Breast epithelium (tissue), 4 donors: ENCODE results near the gene TPD52L1. TPM values are rescaled to one million over a fixed set of nuclear protein-coding genes. Genes with fewer than 3 reads are reported as not detected.

Source experiments
- DNase-seq, 2 donors: peaks; one replicate each; pipeline ENCODE4 v3.0.0-alpha.2; 2019; ENCODE audit warnings: low spot score in 2 of 2
- H3K27ac ChIP-seq, 2 donors: fragments of 200-600 bp; sonication (generic) in 1 of 2; one replicate each; pipeline ENCODE4 v1.5.1; 2016 to 2019; ENCODE audit warnings: mild to moderate bottlenecking in 1 of 2
- H3K27me3 ChIP-seq, 2 donors: fragments of 200-600 bp; sonication (generic) in 1 of 2; one replicate each; pipeline versions ENCODE4 v1.5.1 to v1.6.0; 2017 to 2019; ENCODE audit warnings: control low read depth in 1 of 2, mild to moderate bottlenecking in 1 of 2
- H3K36me3 ChIP-seq: fragments of 200-600 bp; one replicate; pipeline ENCODE4 v1.5.1; 2019
- H3K4me1 ChIP-seq, 2 donors: fragments of 200-600 bp; sonication (generic); one replicate each; pipeline ENCODE4 v1.5.1; 2016 to 2019; ENCODE audit warnings: control low read depth in 1 of 2
- H3K4me3 ChIP-seq, 3 donors: fragments of 200-600 bp; sonication (generic); 1 replicate in 2 of 3; 2 replicates in 1 of 3; pipeline ENCODE4 v1.5.1; 2016 to 2019; ENCODE audit warnings: mild to moderate bottlenecking in 3 of 3, moderate library complexity in 2 of 3
- H3K9me3 ChIP-seq, 2 donors: fragments of 200-600 bp; sonication (generic) in 1 of 2; one replicate each; pipeline ENCODE4 v1.5.1; 2016 to 2019; ENCODE audit warnings: control low read depth in 1 of 2
- POLR2A ChIP-seq: fragments of 450-650 bp; IDR thresholded peaks from one replicate; pipeline ENCODE4 v1.6.1; 2016; ENCODE audit warnings: antibody characterized with exemption, mild to moderate bottlenecking, moderate library complexity
- POLR2AphosphoS5 ChIP-seq, 3 donors: sonication (generic); formaldehyde crosslinking; IDR thresholded peaks; one replicate each; pipeline ENCODE4 v1.6.1; 2017; ENCODE audit warnings: antibody characterized with exemption in 3 of 3
- intact Hi-C: fragments of 100-400 bp; cut with DNase I; formaldehyde crosslinking; loops from one replicate; pipeline ENCODE4 v1.15.1; 2023; ENCODE audit warnings: low total_unique reads
- total RNA-seq, 3 donors: library from RNA; depleted of rRNA; stranded (reverse); fragments of >200 nt; gene quantifications; one replicate each; pipeline ENCODE4 v1.1.0, GENCODE V29; 2016
- TF ChIP-seq, protein P1 (sequence below), 3 donors: fragments of 450-650 bp; IDR thresholded peaks; one replicate each; pipeline ENCODE4 v1.5.1; 2016 to 2017; ENCODE audit warnings: antibody characterized with exemption in 3 of 3, mild to moderate bottlenecking in 3 of 3, moderate library complexity in 3 of 3

Gene TPD52L1
- total RNA-seq, 3 donors from 2014 or later, result 27.2 to 266 (median 81.3) TPM

DNA sequence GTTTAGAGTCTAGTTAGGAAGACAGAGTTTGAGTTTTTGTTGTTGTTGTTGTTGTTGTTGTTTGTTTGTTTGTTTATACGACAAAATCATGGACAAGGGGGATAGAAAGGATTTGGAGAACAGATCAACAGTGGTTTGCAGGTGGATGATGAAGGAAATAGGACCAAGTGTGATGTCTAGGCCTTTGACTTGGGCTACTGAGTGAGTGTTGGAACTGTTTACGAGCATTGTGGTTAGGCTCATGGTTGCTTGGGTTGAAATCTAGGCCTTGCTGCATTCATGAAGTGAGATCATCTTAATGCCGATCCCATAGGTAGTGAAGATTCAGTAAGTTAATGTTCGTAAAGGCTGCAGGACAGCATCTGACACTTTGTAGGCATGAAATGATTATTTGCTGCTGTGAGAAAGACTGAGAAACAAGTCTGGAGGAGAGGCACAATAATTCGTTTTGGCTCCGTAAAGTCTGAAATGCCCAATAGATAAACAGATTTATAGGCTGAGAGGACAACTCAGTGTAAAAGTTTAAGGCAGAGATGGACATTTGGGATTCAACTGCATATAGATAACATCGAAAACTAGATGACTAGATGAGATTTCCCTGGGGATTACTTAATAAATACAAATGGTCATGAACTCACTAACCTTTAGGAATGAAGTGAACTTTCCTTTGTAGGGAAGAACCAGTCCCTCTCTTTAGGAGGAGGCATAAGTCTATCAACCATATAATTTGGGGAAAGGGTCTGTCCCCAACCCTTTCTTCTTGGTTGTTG lies 78.2 kb downstream of the TPD52L1 start:
- intact Hi-C loops, result no loop called here
- Histone ChIP-seq H3K4me1 (no peaks in the 10 kb centered on the region), H3K4me3 (no peak overlapping the region), H3K36me3 (no peaks in the 10 kb centered on the region), H3K27ac (no peak overlapping the region), H3K9me3 (no peaks in the 10 kb centered on the region), H3K27me3 (no peaks in the 10 kb centered on the region)
- TF ChIP-seq, protein P1, sequence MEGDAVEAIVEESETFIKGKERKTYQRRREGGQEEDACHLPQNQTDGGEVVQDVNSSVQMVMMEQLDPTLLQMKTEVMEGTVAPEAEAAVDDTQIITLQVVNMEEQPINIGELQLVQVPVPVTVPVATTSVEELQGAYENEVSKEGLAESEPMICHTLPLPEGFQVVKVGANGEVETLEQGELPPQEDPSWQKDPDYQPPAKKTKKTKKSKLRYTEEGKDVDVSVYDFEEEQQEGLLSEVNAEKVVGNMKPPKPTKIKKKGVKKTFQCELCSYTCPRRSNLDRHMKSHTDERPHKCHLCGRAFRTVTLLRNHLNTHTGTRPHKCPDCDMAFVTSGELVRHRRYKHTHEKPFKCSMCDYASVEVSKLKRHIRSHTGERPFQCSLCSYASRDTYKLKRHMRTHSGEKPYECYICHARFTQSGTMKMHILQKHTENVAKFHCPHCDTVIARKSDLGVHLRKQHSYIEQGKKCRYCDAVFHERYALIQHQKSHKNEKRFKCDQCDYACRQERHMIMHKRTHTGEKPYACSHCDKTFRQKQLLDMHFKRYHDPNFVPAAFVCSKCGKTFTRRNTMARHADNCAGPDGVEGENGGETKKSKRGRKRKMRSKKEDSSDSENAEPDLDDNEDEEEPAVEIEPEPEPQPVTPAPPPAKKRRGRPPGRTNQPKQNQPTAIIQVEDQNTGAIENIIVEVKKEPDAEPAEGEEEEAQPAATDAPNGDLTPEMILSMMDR (IDR thresholded peaks at IDR 0.05), result no peak
- TF ChIP-seq POLR2AphosphoS5 (IDR thresholded peaks at IDR 0.05) (no peak), POLR2A (no peak)
- DNase-seq, result no peak

DNA sequence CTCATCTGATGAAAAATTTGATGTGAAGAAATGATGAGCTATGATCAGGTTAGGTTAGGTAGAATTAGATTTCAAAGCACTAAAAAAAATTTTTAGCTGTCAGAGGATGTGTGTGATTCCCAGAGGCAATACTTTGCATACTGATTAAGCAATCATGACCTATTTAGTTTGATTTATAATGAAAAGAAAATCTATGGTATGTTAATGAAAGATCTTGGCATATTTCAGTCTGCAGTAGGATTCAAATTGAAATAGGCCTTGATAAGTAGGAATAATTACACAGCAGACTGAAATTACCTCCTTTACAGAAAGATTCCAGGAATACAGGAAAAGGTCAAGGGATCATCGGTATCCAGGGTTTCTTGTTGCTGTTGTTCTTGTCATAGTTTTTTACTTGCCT lies 78.9 kb downstream of the TPD52L1 start:
- no peak for DNase-seq
- Histone ChIP-seq H3K27ac (no peak overlapping the region), H3K4me3 (no peak overlapping the region), H3K27me3 (no peaks in the 10 kb centered on the region), H3K9me3 (no peaks in the 10 kb centered on the region), H3K4me1 (no peaks in the 10 kb centered on the region), H3K36me3 (no peaks in the 10 kb centered on the region)
- intact Hi-C loops, result no loop called here
- TF ChIP-seq, protein P1 (IDR thresholded peaks at IDR 0.05), result no peak
- TF ChIP-seq POLR2A (no peak), POLR2AphosphoS5 (IDR thresholded peaks at IDR 0.05) (no peak)

DNA sequence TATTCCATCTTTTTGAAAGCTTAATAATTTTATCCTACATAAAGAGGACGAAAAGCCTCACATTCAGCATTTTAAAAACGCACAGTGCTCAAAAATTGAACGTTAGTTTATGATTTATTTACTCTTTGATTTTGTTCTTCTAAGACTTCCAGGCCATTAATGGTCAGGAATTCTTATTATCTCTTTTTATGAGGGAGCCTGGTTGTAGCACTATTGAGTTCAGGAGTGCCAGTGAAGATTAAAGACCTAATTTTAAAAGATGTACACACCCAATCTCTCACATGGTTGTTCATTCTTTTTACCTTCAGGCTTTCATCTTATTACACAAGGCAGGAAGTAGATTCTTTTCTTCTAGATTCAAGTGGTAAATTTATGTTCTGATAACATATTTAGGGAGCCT lies 79.6 kb downstream of the TPD52L1 start:
- Histone ChIP-seq H3K4me3 (no peak overlapping the region), H3K27ac (no peak overlapping the region), H3K9me3 (no peaks in the 10 kb centered on the region), H3K27me3 (no peaks in the 10 kb centered on the region), H3K36me3 (no peaks in the 10 kb centered on the region), H3K4me1 (no peaks in the 10 kb centered on the region)
- no peak for DNase-seq
- intact Hi-C loops, result no loop called here
- TF ChIP-seq POLR2A (no peak), POLR2AphosphoS5 (IDR thresholded peaks at IDR 0.05) (no peak)
- TF ChIP-seq, protein P1 (IDR thresholded peaks at IDR 0.05), result no peak

DNA sequence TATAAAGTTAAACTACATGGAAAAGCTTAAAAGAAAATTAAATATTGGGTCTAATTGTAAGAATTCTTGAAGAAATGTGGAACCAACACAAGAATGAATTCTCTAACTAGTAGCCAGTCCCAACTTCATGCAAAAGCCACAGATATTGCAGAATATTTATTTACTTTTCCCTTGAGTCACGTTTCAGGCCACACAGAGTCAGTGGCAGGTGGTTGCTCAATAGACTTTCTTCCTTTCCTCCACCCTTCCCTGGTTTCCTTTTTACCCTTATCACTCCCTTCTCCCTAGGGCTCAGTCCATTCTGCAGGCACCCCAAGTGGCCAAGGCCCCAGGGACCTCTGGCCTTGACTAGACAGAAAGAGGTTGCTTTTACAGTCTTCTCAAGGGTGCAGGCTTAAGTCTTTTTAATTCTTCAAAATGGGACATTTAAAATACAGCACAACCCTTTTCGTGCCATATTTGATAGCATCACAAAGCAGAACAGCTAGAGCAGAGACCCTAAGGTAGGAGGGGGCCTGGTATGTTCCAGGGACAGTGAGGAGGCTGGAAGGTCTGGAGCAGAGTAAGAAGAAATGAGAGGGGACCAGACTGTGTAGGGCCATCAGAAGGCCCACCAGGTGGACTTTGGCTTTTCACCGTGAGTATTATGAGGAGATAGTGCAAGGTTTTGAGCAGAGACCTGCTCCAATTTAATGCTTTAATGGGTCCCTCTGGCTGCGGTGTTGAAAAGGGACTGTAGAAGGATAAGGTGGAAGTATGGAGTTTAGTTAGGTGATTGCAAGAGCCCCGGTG lies 83.2 kb downstream of the TPD52L1 start:
- DNase-seq, result no peak
- intact Hi-C loops, result no loop called here
- no peaks in the 10 kb centered on the region for H3K4me1 ChIP-seq
- no peak for TF ChIP-seq POLR2A
- no peak for TF ChIP-seq POLR2AphosphoS5 (IDR thresholded peaks at IDR 0.05)
- TF ChIP-seq, protein P1 (IDR thresholded peaks at IDR 0.05), result no peak
- no peak overlapping the region for H3K27ac ChIP-seq
- H3K27me3 ChIP-seq, result no peaks in the 10 kb centered on the region
- H3K9me3 ChIP-seq, result peaks cover 0 to 12% of the 10 kb centered on the region in 2 donors
- H3K36me3 ChIP-seq, result no peaks in the 10 kb centered on the region
- H3K4me3 ChIP-seq, result no peak overlapping the region

DNA sequence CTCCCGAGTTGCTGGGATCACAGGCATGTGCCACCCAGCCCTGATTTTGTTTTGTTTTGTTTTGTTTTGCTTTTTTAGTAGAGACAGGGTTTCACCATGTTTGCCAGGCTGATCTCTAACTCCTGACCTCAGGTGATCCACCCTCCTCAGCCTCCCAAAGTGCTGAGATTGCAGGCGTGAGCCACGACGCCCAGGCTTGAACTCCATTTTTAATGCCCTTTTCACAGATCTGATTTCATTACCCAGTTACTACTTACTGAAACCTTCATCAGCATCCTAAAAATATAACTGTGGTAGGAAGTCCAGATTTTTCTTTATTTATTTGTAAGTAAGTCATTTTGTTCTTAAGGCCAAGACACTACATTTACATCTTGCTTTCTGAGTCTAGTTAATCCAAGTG lies 84.2 kb downstream of the TPD52L1 start:
- Histone ChIP-seq H3K4me1 (no peaks in the 10 kb centered on the region), H3K27ac (no peak overlapping the region), H3K4me3 (no peak overlapping the region), H3K36me3 (no peaks in the 10 kb centered on the region), H3K9me3 (peaks cover 0 to 18% of the 10 kb centered on the region in 2 donors), H3K27me3 (no peaks in the 10 kb centered on the region)
- TF ChIP-seq, protein P1 (IDR thresholded peaks at IDR 0.05), result no peak
- TF ChIP-seq POLR2A (no peak), POLR2AphosphoS5 (IDR thresholded peaks at IDR 0.05) (no peak)
- intact Hi-C loops, result no loop called here
- DNase-seq, result no peak
